Measurements from ENCODE around the gene PRKCZ. TPM values are rescaled to one million over a fixed set of nuclear protein-coding genes. Genes with fewer than 3 reads are reported as not detected.

The PRKCZ gene
- polyA plus RNA-seq, 3 donors = 29.5 to 36.9 (median 34.5) TPM

DNA sequence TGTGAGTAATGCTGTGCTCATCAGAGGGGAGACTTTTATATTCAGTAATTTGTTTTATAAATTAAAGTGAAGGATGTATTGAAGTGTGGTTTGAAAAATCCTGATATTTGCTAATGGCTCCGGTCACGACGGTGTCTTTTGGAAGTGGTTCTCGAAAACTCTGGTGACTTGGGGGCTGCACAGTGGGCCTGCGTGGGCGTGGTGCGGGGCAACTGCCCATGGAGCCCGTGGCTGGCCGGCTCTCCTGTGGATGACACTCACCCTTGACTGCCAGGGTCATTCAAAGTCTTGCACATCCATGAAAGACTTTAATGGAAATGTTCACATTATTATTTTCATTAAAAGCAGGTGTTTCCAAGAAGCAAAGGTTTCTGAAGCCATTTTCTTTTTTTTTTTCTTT, 136.7 kb downstream of the PRKCZ start:
- no peak for DNase-seq (ENCODE audit: extremely low read depth in 1 of 11, low read depth in 9 of 11, low spot score in 4 of 11)

DNA sequence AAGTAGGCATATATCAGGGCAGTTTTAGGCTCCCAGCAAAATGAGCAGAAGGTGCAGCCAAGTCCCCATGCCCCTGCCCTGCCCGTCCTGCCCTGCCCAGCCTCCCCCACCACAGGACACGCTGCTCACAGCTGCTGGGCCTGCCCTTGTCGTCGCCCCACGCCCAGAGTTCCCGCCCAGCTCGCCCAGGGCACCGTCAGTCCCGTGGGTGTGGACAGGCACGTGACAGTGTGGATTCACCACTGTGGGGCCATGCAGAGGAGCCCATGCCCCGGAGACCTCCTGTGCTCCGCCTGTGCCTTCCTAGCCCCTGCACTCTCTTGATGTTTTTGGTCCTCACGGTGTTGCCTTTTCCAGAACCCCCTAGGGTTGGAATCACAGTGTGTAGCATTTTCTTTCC, 137.4 kb downstream of the PRKCZ start:
- DNase-seq (ENCODE audit: extremely low read depth in 1 of 11, low read depth in 9 of 11, low spot score in 4 of 11) = no peak

DNA sequence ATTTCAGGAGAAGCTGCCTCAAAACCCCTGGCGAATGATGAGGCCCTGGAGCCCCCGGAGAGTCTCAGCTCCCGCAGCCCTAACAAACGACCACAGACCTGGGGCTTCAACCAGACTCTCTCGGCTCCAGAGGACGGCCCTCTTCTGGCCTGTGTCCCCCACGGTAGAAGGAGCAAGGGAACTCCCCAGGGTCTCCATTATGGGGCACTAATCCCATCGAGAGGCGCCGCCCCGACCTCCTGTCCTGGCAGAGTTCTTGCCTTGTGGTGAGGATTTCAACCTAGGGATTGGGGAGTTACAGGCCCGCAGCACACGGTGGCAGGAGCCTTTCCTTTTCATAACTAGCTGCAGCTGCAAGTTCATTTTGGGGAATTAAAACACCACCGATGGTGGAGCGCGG, 138.1 kb downstream of the PRKCZ start:
- DNase-seq (ENCODE audit: extremely low read depth in 1 of 11, low read depth in 9 of 11, low spot score in 4 of 11) = no peak

- peak in 9 of 11 donors; percentile 78 to 92 (median 91) for DNase-seq (ENCODE audit: extremely low read depth in 1 of 11, low read depth in 9 of 11, low spot score in 4 of 11)
Measured at GRCh38 chr1:2189459-2190425, 139.5 kb downstream of the PRKCZ start.

DNA sequence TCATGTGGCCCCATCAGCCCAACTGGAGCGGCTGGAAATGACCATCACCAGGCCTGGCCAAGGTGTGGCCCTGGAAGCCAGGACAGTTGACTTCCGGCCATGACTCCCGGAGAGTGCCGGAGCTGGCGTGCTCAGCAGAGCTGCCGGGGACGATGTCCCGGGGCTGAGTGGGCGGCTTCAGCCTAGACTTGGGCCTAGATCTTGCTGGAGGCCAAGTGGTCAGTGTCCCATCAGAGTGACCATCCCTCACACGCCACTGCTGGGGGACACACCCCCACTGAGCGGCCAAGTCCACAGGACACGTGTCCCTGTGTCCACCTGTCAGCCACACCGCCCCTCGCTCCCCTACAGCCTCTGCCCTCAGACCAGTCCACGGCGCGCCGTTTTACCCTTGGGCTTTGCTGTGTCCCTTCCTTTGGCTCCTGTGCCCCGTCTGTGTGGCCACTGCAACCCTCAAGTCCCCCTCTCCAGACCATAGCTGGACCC, 140.3 kb downstream of the PRKCZ start:
- no peak for DNase-seq (ENCODE audit: extremely low read depth in 1 of 11, low read depth in 9 of 11, low spot score in 4 of 11)

GRCh38 chr1:2192031-2192995, 142.1 kb downstream of the PRKCZ start:
- no peak for DNase-seq (ENCODE audit: extremely low read depth in 1 of 11, low read depth in 9 of 11, low spot score in 4 of 11)

DNA sequence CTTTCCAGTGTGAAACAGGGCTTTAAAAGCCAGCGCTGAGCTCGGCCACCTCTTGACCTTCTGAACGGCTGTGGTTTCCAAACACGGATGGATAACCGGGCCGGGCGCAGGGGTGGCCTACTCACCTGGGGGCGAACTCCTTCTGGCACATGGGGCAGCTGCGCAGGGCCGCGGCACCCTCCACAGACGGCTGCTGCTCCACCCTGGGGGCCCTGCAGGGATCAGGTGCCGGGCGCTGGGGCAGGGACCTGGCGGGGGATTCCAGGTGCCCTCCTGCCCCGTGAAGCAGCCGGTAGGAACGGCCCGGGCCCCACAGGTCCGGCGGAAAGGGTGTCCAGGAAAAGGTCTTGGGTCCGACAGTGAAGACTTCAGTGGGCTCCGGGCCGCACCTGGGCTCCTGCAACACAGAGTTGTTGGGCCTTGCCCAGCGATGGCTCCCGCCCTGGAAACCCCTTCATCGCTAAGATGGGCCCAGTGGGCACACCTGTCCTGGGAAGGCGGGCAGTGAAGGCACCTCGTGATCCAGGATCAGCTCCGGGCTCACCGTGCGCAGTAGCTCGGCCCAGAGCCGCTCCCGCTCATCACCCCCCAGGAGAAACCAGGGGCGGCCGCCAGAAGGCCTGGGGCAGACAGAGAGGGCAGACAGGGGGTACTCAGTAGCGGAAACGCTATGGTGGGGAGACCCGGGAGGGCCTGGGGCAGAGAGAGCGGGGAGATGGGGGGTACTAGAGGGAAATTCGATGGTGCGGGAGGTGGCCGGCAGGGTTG, 143.5 kb downstream of the PRKCZ start:
- DNase-seq (ENCODE audit: extremely low read depth in 1 of 11, low read depth in 9 of 11, low spot score in 4 of 11) = no peak

GRCh38 chr1:2194319-2194897, 144.2 kb downstream of the PRKCZ start, which contains the start of gene FAAP20:
Gene FAAP20, minus strand, starts transcription at chr1:2194772. Its CDS starts 23 bp downstream, at chr1:2194749.
- peak in 1 of 11 donors; percentile 59 for DNase-seq (ENCODE audit: extremely low read depth in 1 of 11, low read depth in 9 of 11, low spot score in 4 of 11)

GRCh38 chr1:2194898-2195673, 144.9 kb downstream of the PRKCZ start:
- peak in 8 of 11 donors; percentile 61 to 78 (median 76) for DNase-seq (ENCODE audit: extremely low read depth in 1 of 11, low read depth in 9 of 11, low spot score in 4 of 11)

DNA sequence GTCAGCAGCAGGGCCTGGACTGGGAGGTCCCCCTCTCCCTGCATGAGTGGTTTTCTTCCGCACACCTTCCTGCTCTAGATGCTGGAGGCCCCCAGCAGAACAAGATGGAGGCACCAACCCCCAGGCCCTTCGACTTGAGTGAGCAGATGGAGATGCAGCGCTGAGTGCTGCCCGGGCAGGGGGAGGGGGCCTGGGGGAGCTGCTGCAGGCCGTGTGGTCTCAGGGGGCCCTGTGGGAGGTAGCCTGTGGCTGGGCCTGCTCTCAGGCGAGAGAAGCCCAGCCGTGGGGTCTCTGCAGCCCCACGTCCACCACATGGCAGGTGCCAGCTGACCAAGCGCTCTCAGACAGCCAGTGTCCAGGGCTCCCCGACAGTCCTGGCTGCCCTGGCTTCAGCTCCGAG, 145.6 kb downstream of the PRKCZ start:
- DNase-seq (ENCODE audit: extremely low read depth in 1 of 11, low read depth in 9 of 11, low spot score in 4 of 11) = no peak

GRCh38 chr1:2196901-2197638, 146.9 kb downstream of the PRKCZ start:
- DNase-seq (ENCODE audit: extremely low read depth in 1 of 11, low read depth in 9 of 11, low spot score in 4 of 11) = no peak

- DNase-seq (ENCODE audit: extremely low read depth in 1 of 11, low read depth in 9 of 11, low spot score in 4 of 11) = no peak
Measured at GRCh38 chr1:2197707-2198165, 147.5 kb downstream of the PRKCZ start.

- DNase-seq (ENCODE audit: extremely low read depth in 1 of 11, low read depth in 9 of 11, low spot score in 4 of 11) = no peak
Measured at GRCh38 chr1:2198571-2198970, 148.4 kb downstream of the PRKCZ start.

GRCh38 chr1:2199042-2199810, 149.0 kb downstream of the PRKCZ start:
- DNase-seq (ENCODE audit: extremely low read depth in 1 of 11, low read depth in 9 of 11, low spot score in 4 of 11) = peak in 8 of 11 donors; percentile 75 to 89 (median 83)

- no peak for DNase-seq (ENCODE audit: extremely low read depth in 1 of 11, low read depth in 9 of 11, low spot score in 4 of 11)
Measured at GRCh38 chr1:2200308-2200943, 150.2 kb downstream of the PRKCZ start.

DNA sequence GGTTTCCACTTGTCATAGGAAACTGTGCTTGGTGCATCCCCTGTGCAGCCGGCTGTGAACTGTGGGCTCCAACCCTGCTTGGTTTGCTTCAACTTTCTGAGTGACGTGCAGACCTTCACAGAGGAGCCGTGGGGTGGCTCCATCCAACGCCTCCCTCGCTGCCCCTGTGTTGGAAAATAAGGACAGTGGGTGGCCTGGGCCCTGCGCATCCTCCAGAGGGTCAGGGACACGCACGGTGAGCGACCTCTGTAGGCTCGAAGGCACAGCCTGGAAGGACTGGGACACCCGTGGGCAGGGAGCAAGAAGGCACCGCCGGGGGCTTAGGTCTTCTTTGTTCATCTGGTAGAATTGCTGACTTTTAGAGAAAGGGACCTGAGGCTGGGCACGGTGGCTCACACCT, 150.9 kb downstream of the PRKCZ start:
- DNase-seq (ENCODE audit: extremely low read depth in 1 of 11, low read depth in 9 of 11, low spot score in 4 of 11) = no peak
